ENCODE measurements around the gene SFT2D3. TPM values are rescaled to one million over a fixed set of nuclear protein-coding genes. Genes with fewer than 3 reads are reported as not detected.

Gene SFT2D3
- total and polyA plus RNA-seq, 3 donors from 2014 or later: 7.4 to 13.2 (median 12.9) TPM

DNA sequence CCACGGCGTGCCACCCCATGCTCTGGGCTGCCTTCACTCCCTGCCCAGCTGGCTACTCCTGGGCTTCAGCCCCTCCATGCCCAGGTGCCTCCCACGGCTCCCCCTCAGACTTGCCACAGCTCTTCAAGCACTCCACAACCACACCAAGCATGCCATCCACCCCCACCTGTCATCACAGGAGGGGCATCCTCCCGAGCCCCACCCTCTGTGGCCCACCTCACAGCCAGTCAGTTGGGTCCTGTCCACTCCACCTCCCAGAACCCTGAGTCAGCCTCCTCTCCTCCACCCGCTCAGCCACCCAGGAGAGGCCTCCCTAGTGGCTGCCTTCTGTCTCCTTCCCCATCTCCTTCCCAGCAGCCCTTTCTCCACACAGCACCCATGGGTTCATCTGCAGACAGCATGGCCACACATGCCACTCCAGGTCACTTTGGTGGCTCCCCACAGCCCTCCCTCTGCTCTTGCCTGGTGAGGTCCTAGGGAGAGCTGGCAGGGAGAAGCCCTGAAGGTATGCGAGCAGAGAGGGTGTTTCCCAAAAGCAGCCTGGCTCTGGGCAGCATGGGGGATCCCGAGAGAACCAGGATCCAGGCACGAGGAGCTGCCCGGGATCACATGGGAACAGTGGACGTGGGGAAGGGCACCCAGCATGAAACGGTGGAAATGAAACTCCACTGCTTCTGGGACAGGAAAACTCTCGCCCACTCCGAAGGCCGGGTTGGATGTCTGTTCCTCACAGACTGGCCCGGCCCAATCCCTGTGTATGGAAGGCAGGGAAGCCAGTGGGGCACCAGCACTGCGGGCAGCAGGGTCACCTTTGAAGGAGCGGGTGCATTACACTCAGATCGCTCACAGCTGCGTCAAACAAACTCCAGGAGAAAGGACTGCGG, 28.7 kb upstream of the SFT2D3 start:
- no peaks in the 10 kb centered on the region for H3K9me3 ChIP-seq
- intact Hi-C loops (cut with DNase I; ENCODE audit: low total_unique reads): no loop called here
- 81 to 82% methylated on average over 20 of the region's 20 CpGs for WGBS, 2 donors
- no peak overlapping the region for H3K4me3 ChIP-seq
- peak; percentile 12 for DNase-seq
- no peaks in the 10 kb centered on the region for H3K27me3 ChIP-seq
- H3K36me3 ChIP-seq (ENCODE audit: low read depth, missing control alignments): no peaks in the 10 kb centered on the region
- H3K27ac ChIP-seq: no peak overlapping the region
- TF ChIP-seq, protein P1, sequence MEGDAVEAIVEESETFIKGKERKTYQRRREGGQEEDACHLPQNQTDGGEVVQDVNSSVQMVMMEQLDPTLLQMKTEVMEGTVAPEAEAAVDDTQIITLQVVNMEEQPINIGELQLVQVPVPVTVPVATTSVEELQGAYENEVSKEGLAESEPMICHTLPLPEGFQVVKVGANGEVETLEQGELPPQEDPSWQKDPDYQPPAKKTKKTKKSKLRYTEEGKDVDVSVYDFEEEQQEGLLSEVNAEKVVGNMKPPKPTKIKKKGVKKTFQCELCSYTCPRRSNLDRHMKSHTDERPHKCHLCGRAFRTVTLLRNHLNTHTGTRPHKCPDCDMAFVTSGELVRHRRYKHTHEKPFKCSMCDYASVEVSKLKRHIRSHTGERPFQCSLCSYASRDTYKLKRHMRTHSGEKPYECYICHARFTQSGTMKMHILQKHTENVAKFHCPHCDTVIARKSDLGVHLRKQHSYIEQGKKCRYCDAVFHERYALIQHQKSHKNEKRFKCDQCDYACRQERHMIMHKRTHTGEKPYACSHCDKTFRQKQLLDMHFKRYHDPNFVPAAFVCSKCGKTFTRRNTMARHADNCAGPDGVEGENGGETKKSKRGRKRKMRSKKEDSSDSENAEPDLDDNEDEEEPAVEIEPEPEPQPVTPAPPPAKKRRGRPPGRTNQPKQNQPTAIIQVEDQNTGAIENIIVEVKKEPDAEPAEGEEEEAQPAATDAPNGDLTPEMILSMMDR (IDR thresholded peaks at IDR 0.05): no peak
- TF ChIP-seq POLR2A (IDR thresholded peaks at IDR 0.05): no peak
- H3K4me1 ChIP-seq: no peaks in the 10 kb centered on the region

DNA sequence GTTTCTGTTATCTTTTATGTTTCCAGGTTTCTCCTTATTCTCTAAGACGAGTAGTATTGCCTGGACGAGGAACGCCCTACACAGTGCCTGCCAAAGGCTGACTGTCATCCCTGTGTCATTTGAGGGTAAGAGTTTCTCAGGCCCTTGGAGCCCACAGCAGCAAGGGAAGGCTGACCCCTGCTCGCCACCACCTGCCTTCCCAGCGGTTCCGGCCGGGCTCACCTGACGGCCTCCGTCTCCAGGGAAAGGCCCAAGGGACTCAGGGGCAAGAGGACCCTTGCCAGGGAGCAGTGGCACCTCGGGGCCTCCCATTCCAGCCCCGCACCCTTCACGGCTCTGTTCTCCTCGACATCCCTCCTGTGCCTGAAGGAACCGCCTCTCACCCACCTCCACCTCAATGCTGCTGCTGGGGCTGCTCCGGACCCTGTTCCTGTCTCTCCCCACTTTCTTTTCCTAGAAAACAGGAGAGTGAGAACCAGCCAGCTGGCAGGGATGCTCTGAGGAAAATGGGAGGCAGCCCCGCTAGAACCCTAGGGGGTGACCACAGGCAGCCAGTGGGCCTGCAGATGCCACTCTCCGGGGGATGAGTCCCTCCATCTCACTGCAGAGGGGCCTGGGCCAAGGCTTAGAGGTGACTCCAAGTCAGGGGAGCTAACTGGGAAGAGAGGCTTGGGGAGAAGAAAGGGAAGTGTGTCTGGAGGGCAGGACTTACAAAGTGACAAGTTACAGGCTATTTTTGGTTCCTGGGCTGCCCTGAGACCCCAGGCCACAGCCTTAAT, 27.8 kb upstream of the SFT2D3 start:
- no peaks in the 10 kb centered on the region for H3K27me3 ChIP-seq
- 75 to 76% methylated on average over 17 of the region's 17 CpGs for WGBS, 2 donors
- TF ChIP-seq POLR2A (IDR thresholded peaks at IDR 0.05): no peak
- TF ChIP-seq, protein P1 (IDR thresholded peaks at IDR 0.05): no peak
- H3K27ac ChIP-seq: peak overlapping the region in 1 of 2 donors; percentile 22
- intact Hi-C loops (cut with DNase I; ENCODE audit: low total_unique reads): no loop called here
- DNase-seq: peak; percentile 9
- H3K36me3 ChIP-seq (ENCODE audit: low read depth, missing control alignments): no peaks in the 10 kb centered on the region
- H3K9me3 ChIP-seq: no peaks in the 10 kb centered on the region
- H3K4me1 ChIP-seq: no peaks in the 10 kb centered on the region
- no peak overlapping the region for H3K4me3 ChIP-seq

DNA sequence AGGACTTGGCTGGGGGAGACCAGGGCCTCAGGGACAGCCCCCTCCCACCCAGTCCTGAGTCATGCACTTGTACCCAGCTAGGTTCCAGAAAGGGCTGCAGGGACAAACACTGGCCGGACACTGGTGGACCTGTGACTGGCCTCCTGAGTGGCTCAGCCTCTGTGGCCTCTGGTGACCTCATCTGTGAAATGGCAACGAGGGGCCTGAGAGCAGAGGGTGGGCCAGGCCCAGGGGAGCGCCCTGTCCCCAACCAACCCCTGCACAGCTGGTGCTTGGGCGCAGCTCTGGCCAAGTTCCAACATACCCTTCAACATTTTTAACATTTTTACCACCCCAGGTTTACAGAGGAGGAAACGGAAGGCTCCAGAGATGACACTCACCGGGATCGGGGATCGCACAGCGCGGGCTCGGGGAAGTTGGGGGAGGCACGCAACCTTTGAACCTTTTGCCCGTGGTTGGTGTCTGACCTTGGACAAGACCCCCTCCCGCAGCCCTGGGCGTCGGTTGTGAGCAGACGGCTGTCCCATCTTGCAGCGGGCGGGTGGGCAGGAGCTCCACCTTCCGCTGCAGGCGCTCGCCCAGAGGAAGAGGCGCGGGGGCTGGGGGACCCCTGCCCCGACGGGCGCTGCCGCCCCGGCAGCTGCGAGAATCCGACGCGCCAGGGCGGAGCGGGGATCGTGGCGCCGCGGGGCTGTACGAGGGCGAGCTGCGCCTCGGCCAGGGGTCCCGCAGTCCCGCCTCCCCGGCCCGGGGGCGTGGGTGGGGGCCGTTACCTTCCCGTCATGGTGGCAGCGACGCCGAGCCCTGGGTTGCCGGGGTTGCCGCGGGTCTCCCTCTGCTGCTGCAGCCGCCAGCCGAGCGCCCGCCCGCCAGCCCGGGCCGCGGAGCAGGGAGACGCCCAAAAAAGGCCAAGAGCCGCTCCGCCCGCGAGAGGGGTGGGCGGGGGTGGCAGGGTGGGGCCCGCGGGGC, 26.8 kb upstream of the SFT2D3 start:
- intact Hi-C loops (cut with DNase I; ENCODE audit: low total_unique reads): no loop called here
- TF ChIP-seq, protein P1 (IDR thresholded peaks at IDR 0.05): no peak
- no peak for TF ChIP-seq POLR2A (IDR thresholded peaks at IDR 0.05)
- no peaks in the 10 kb centered on the region for H3K27me3 ChIP-seq
- H3K27ac ChIP-seq: peak overlapping the region in 1 of 2 donors; percentile 68
- no peaks in the 10 kb centered on the region for H3K9me3 ChIP-seq
- 8 to 12% methylated on average over 3 to 29 of the region's 72 CpGs for WGBS, 2 donors
- no peaks in the 10 kb centered on the region for H3K36me3 ChIP-seq (ENCODE audit: low read depth, missing control alignments)
- no peaks in the 10 kb centered on the region for H3K4me1 ChIP-seq
- peak overlapping the region; percentile 61 to 64 for H3K4me3 ChIP-seq
- peak; percentile 13 for DNase-seq

- no peaks in the 10 kb centered on the region for H3K9me3 ChIP-seq
- H3K27ac ChIP-seq: peak within 1 kb of the TSS in 1 of 2 donors; percentile 68
- no peak for TF ChIP-seq POLR2A (IDR thresholded peaks at IDR 0.05)
- TF ChIP-seq, protein P1 (IDR thresholded peaks at IDR 0.05): peak in 1 of 3 experiments; percentile 7
- intact Hi-C loops (cut with DNase I; ENCODE audit: low total_unique reads): no loop called here
- H3K4me1 ChIP-seq: no peaks in the 10 kb centered on the region
- peak within 1 kb of the TSS; percentile 61 to 64 for H3K4me3 ChIP-seq
- peak; percentile 21 for DNase-seq
- H3K36me3 ChIP-seq (ENCODE audit: low read depth, missing control alignments): no peaks in the 10 kb centered on the region
- H3K27me3 ChIP-seq: no peaks in the 10 kb centered on the region
- 1 to 2% methylated on average over 28 to 53 of the region's 56 CpGs for WGBS, 2 donors
These were observed 25.7 kb upstream of the SFT2D3 start, which contains the start of gene LIMS2 for GRCh38 chr2:127675331-127676261. Gene LIMS2 (minus strand): TSS chr2:127675530. CDS start chr2:127675024, 506 bp downstream.

Measured in testis (tissue), 3 donors.